Measurements from ENCODE around the gene AGXT. TPM values are rescaled to one million over a fixed set of nuclear protein-coding genes. Genes with fewer than 3 reads are reported as not detected.

The AGXT gene
- total and polyA plus RNA-seq, 2 of the 8 experiments (the other 6 are each of a cell fraction or from before 2014, with no cell fraction given): 0.03 TPM; not detected in 1

DNA sequence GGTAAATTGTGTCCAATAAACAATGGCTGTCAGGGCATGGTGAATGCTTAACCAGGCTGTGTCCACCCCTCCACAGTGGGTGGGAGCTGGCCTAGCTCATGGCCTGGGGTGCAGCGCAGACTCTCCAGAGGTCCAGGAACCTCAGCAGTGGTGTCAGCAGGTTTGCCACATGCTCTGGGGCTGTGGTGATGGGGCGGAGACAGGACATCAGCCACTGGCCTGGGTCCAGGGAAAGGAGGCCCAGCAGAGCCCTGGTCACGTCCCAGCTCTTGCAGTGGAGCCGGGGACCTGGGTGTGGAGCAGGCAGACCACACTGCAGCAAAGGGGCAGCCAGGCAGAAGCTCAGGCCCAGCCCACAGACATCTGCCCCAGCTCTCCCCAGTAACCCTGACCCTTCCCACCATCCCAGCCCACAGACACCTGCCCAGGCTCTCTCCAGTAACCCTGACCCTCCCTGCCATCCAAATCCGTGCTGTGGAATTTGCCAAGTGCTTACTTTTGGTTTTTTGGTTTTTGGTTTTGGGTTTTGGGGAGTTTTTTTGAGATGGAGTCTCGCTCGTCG lies 34.8 kb upstream of the AGXT start:
- no peak overlapping the region for H3K14ac ChIP-seq (ENCODE audit: insufficient read length)
- FAIRE-seq: no peak
- CTCF ChIA-PET (ENCODE audit: partially characterized antibody): interaction anchor here (1.0 to 1.3 kb wide), 4 partner anchors 18 to 316 kb away, joined by 3 to 5 read pairs (median 3); partner anchors contain the start of gene PASK
- no peaks in the 10 kb centered on the region for H3K79me2 ChIP-seq (ENCODE audit: control insufficient read depth in 1 of 2, insufficient read depth in 2 of 2, low read length in 2 of 2)
- peaks cover 6% of the 10 kb centered on the region; the same call in 1 of the 2 replicates for H3K23me2 ChIP-seq (ENCODE audit: low read depth, low read length)
- H3K4me1 ChIP-seq (replicated peaks in 1 of 4; ENCODE audit: control insufficient read depth in 3 of 4, insufficient read depth in 4 of 4, low read length in 3 of 4): peaks cover 0 to 2% (median 0%) of the 10 kb centered on the region in 4 experiments; a peak in 1 of 7 replicates
- no peak overlapping the region for H2BK120ac ChIP-seq (replicated peaks; ENCODE audit: low read depth, low read length)
- peaks cover 0 to 5% of the 10 kb centered on the region in 2 experiments for H4K20me1 ChIP-seq (replicated peaks in 1 of 2; ENCODE audit: control insufficient read depth in 1 of 2, insufficient read depth in 2 of 2, low read length in 2 of 2)
- H2BK20ac ChIP-seq (ENCODE audit: low read length): no peak overlapping the region
- H4K8ac ChIP-seq (ENCODE audit: extremely low read depth, insufficient read depth, low read length): no peak overlapping the region
- no peak overlapping the region for H3K9ac ChIP-seq (replicated peaks in 1 of 4; ENCODE audit: extremely low read depth in 1 of 4, low read depth in 3 of 4, low read length in 3 of 4)
- POLR2A ChIA-PET (ENCODE audit: partially characterized antibody): interaction anchor here (1.0 to 1.5 kb wide), 3 partner anchors 10 to 14 kb away, joined by 3 to 6 read pairs (median 4); partner anchors contain the start of gene KIF1A
- no peak overlapping the region for H2AFZ ChIP-seq (ENCODE audit: low read length)
- no peaks in the 10 kb centered on the region for H3K9me3 ChIP-seq (ENCODE audit: insufficient read depth in 2 of 2, low read depth in 1 of 2, low read length in 1 of 2)
- H3K27ac ChIP-seq (ENCODE audit: low read depth, low read length): no peak overlapping the region
- no peak overlapping the region for H2BK15ac ChIP-seq (ENCODE audit: low read length)
- H3K56ac ChIP-seq (replicated peaks; ENCODE audit: insufficient read length, low read depth, low read length): no peak overlapping the region
- H3K27me3 ChIP-seq (replicated peaks in 1 of 4; ENCODE audit: control insufficient read depth in 3 of 4, extremely low read depth in 1 of 4, insufficient read depth in 3 of 4, low read length in 3 of 4): peaks cover 0 to 17% (median 12%) of the 10 kb centered on the region in 4 experiments; a peak in 5 of 7 replicates
- H3K4ac ChIP-seq (replicated peaks; ENCODE audit: insufficient read length, low read depth, low read length): no peak overlapping the region
- no peak for DNase-seq (ENCODE audit: low read depth in 1 of 2, low spot score in 2 of 2)
- H3K23ac ChIP-seq (ENCODE audit: insufficient read length): no peak overlapping the region
- H3K4me2 ChIP-seq (ENCODE audit: insufficient read depth in 1 of 2, low read depth in 2 of 2, low read length in 2 of 2): no peak overlapping the region
- WGBS, 2 experiments (ENCODE audit: extremely low coverage in 1 of 2, insufficient coverage in 1 of 2, insufficient read length in 1 of 2, insufficient replicate concordance in 2 of 2, low coverage in 1 of 2, low lambda C conversion rate in 2 of 2, missing lambda C conversion rate in 1 of 2): 91% methylated on average over 8 of the region's 8 CpGs; no CpG with 5 or more reads in 1 of the 2 experiments
- no peaks in the 10 kb centered on the region for H3K79me1 ChIP-seq (ENCODE audit: low read depth, low read length)
- no peaks in the 10 kb centered on the region for H3K36me3 ChIP-seq (ENCODE audit: control insufficient read depth in 2 of 4, insufficient read depth in 4 of 4, low read length in 3 of 4)
- H2BK12ac ChIP-seq (ENCODE audit: low read depth, low read length): no peak overlapping the region
- H4K91ac ChIP-seq (replicated peaks; ENCODE audit: insufficient read length, low read length): no peak overlapping the region
- no peak overlapping the region for H4K5ac ChIP-seq (ENCODE audit: insufficient read length, low read depth, low read length)
- no peak overlapping the region for H2AK5ac ChIP-seq (ENCODE audit: low read depth, low read length)
- H3K18ac ChIP-seq (ENCODE audit: extremely low read depth, low read length): no peak overlapping the region
- no peak overlapping the region for H3K4me3 ChIP-seq (ENCODE audit: extremely low read depth in 1 of 4, insufficient read depth in 2 of 4, low read depth in 3 of 4, low read length in 4 of 4)
- H2BK5ac ChIP-seq (ENCODE audit: low read depth, low read length): no peak overlapping the region
- TF ChIP-seq BRCA1 (IDR thresholded peaks at IDR 0.05; ENCODE audit: low read depth, low read length) (no peak), SP1 (IDR thresholded peaks at IDR 0.05; ENCODE audit: low read depth, low read length) (no peak), KDM5A (IDR thresholded peaks at IDR 0.05; ENCODE audit: low read length) (no peak), SAP30 (IDR thresholded peaks at IDR 0.05; ENCODE audit: insufficient read depth, insufficient replicate concordance, low read length) (no peak), SUZ12 (IDR thresholded peaks at IDR 0.05; ENCODE audit: low read length) (no peak)
- TF ChIP-seq, protein P1, sequence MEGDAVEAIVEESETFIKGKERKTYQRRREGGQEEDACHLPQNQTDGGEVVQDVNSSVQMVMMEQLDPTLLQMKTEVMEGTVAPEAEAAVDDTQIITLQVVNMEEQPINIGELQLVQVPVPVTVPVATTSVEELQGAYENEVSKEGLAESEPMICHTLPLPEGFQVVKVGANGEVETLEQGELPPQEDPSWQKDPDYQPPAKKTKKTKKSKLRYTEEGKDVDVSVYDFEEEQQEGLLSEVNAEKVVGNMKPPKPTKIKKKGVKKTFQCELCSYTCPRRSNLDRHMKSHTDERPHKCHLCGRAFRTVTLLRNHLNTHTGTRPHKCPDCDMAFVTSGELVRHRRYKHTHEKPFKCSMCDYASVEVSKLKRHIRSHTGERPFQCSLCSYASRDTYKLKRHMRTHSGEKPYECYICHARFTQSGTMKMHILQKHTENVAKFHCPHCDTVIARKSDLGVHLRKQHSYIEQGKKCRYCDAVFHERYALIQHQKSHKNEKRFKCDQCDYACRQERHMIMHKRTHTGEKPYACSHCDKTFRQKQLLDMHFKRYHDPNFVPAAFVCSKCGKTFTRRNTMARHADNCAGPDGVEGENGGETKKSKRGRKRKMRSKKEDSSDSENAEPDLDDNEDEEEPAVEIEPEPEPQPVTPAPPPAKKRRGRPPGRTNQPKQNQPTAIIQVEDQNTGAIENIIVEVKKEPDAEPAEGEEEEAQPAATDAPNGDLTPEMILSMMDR (IDR thresholded peaks at IDR 0.05; ENCODE audit: control extremely low read depth in 1 of 3, insufficient read depth in 1 of 3, low read depth in 1 of 3, low read length in 3 of 3): no peak
- TF ChIP-seq, protein P2, sequence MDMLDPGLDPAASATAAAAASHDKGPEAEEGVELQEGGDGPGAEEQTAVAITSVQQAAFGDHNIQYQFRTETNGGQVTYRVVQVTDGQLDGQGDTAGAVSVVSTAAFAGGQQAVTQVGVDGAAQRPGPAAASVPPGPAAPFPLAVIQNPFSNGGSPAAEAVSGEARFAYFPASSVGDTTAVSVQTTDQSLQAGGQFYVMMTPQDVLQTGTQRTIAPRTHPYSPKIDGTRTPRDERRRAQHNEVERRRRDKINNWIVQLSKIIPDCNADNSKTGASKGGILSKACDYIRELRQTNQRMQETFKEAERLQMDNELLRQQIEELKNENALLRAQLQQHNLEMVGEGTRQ (IDR thresholded peaks at IDR 0.05; ENCODE audit: low read length): no peak
- TF ChIP-seq, protein P3, sequence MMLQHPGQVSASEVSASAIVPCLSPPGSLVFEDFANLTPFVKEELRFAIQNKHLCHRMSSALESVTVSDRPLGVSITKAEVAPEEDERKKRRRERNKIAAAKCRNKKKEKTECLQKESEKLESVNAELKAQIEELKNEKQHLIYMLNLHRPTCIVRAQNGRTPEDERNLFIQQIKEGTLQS (IDR thresholded peaks at IDR 0.05; ENCODE audit: insufficient read depth, low read depth, low read length): no peak

Data from H1 (cell line).